ENCODE results near the gene MGME1.
"Not testable (repeated sequence)": the region's sequence is repeated elsewhere in the genome, so short reads cannot be mapped to it uniquely, and the experiment has no call there.

MGME1 gene

GRCh38 chr20:17960400-17960885, 8.4 kb upstream of the MGME1 start:
- DNase-seq (ENCODE audit: low read depth) = not testable (repeated sequence)

- peak; percentile 87 for DNase-seq (ENCODE audit: low read depth)
Observed at GRCh38 chr20:17960927-17961586, 7.8 kb upstream of the MGME1 start.

- DNase-seq (ENCODE audit: low read depth) = peak; percentile 58
Observed at GRCh38 chr20:17961587-17961940, 7.3 kb upstream of the MGME1 start.

GRCh38 chr20:17963114-17963897, 5.5 kb upstream of the MGME1 start:
- DNase-seq (ENCODE audit: low read depth) = no peak

GRCh38 chr20:17964073-17964472, 4.7 kb upstream of the MGME1 start:
- DNase-seq (ENCODE audit: low read depth) = no peak

- no peak for DNase-seq (ENCODE audit: low read depth)
Observed at GRCh38 chr20:17964632-17965031, 4.2 kb upstream of the MGME1 start.

- DNase-seq (ENCODE audit: low read depth) = no peak
Observed at GRCh38 chr20:17965042-17965697, 3.6 kb upstream of the MGME1 start.

- peak; percentile 44 for DNase-seq (ENCODE audit: low read depth)
Observed at GRCh38 chr20:17966432-17967310, 2.1 kb upstream of the MGME1 start.

- DNase-seq (ENCODE audit: low read depth) = peak; percentile 73
Observed at GRCh38 chr20:17967521-17968365, 1.1 kb upstream of the MGME1 start.

GRCh38 chr20:17969278-17969883, 563 bp downstream of the MGME1 start:
- DNase-seq (ENCODE audit: low read depth) = no peak

- peak; percentile 34 for DNase-seq (ENCODE audit: low read depth)
Observed at GRCh38 chr20:17969884-17970409, 1.1 kb downstream of the MGME1 start.

- DNase-seq (ENCODE audit: low read depth) = peak; percentile 38
Observed at GRCh38 chr20:17971300-17972013, 2.6 kb downstream of the MGME1 start.

- no peak for DNase-seq (ENCODE audit: low read depth)
Observed at GRCh38 chr20:17972121-17972520, 3.3 kb downstream of the MGME1 start.

- no peak for DNase-seq (ENCODE audit: low read depth)
Observed at GRCh38 chr20:17976305-17976704, 7.5 kb downstream of the MGME1 start.

GRCh38 chr20:17985388-17986018, 16.7 kb downstream of the MGME1 start:
- DNase-seq (ENCODE audit: low read depth) = no peak

- DNase-seq (ENCODE audit: low read depth) = no peak
Observed at GRCh38 chr20:17987988-17988387, 19.2 kb downstream of the MGME1 start.

GRCh38 chr20:17990278-17990972, 21.6 kb downstream of the MGME1 start:
- DNase-seq (ENCODE audit: low read depth) = no peak

GRCh38 chr20:17992224-17992637, 23.4 kb downstream of the MGME1 start:
- DNase-seq (ENCODE audit: low read depth) = no peak

Data from fibroblast of gingiva (primary cell).